ENCODE measurements around the gene PSMC2.

The PSMC2 gene

DNA sequence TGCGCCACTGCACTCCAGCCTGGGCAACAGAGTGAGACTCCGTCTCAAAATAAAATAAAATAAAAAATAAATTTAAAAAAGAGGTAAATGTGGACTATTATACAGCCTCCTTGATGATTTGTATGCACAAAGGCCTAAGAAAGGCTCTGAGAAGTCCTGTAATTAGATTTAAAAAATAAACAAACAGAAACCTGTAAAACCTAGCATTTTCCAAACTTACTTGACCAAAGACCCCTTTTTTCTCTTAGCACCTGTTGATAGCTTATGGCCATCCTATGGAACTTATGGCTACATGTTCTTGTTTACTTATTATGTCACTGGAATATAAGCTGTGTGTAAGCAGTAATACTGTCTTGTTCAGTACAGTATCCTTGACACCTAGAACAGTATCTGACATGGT lies 8.6 kb upstream of the PSMC2 start:
- Histone ChIP-seq H3K27ac (ENCODE audit: low read depth, low read length) (no peak overlapping the region), H3K36me3 (ENCODE audit: control insufficient read depth in 5 of 5, insufficient read depth in 5 of 5, low read length in 5 of 5) (peaks cover 37 to 56% (median 41%) of the 10 kb centered on the region in 5 donors), H3K27me3 (ENCODE audit: control insufficient read depth in 5 of 5, insufficient read depth in 4 of 5, low read length in 5 of 5) (no peaks in the 10 kb centered on the region)

DNA sequence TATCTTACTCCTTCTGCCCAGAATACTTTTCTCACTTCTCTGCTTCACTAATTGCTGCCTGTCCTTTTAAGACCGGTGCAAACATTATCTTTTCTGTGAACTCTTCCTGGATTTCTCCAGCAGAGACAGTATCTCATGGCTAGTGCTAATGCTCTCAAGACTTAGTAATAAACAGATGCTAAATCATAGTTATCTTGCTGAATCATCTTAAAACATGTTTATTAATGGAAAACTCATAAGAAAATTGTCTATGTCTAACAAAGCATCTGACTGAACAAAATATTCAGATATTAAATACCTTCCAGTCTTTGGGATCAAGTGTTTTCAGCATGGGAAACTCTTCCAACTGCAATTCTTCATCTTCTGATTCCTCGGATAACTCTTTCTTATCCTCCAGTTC lies 6.0 kb upstream of the PSMC2 start:
- H3K4me3 ChIP-seq (ENCODE audit: low read depth in 1 of 5, low read length in 5 of 5): no peak overlapping the region
- H3K9ac ChIP-seq (ENCODE audit: low read length in 5 of 5): no peak overlapping the region
- H3K27me3 ChIP-seq (ENCODE audit: control insufficient read depth in 5 of 5, insufficient read depth in 4 of 5, low read length in 5 of 5): no peaks in the 10 kb centered on the region
- peaks cover 29 to 44% (median 35%) of the 10 kb centered on the region in 5 donors for H3K36me3 ChIP-seq (ENCODE audit: control insufficient read depth in 5 of 5, insufficient read depth in 5 of 5, low read length in 5 of 5)
- peaks cover 2 to 19% (median 14%) of the 10 kb centered on the region in 5 donors for H3K4me1 ChIP-seq (ENCODE audit: control insufficient read depth in 5 of 5, insufficient read depth in 5 of 5, low read length in 5 of 5)
- no peaks in the 10 kb centered on the region for H3K9me3 ChIP-seq (ENCODE audit: control insufficient read depth in 5 of 5, low read length in 5 of 5)
- no peak overlapping the region for H3K27ac ChIP-seq (ENCODE audit: low read depth, low read length)

More for the DNA sequence above, 8.6 kb upstream of the PSMC2 start:
- Histone ChIP-seq H3K9ac (ENCODE audit: low read length in 5 of 5) (no peak overlapping the region), H3K4me3 (ENCODE audit: low read depth in 1 of 5, low read length in 5 of 5) (no peak overlapping the region), H3K4me1 (ENCODE audit: control insufficient read depth in 5 of 5, insufficient read depth in 5 of 5, low read length in 5 of 5) (peaks cover 0 to 9% (median 8%) of the 10 kb centered on the region in 5 donors), H3K9me3 (ENCODE audit: control insufficient read depth in 5 of 5, low read length in 5 of 5) (no peaks in the 10 kb centered on the region)

DNA sequence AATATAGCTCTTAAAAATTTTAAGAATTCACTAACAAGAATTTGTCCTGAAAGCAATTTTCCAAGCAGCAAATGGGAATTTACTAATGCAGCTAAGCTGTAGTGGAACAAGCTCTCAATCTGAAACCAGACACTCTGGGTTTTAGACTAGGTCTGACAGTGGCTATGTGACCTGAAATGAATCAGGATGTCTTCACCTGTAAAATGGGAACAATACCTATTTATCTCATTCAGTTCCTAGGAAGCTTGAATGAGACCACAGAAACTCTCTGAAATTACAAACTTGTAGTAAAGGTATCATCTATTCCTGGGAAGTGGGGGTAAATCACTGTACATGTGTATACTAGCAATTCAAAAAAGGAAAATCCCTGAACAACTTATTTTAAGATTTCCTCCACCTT lies 4.1 kb upstream of the PSMC2 start:
- Histone ChIP-seq H3K27ac (ENCODE audit: low read depth, low read length) (peak overlapping the region; percentile 76), H3K9ac (ENCODE audit: low read length in 5 of 5) (peak overlapping the region; percentile 87 to 99 (median 94)), H3K4me1 (ENCODE audit: control insufficient read depth in 5 of 5, insufficient read depth in 5 of 5, low read length in 5 of 5) (peaks cover 2 to 37% (median 26%) of the 10 kb centered on the region in 5 donors), H3K4me3 (ENCODE audit: low read depth in 1 of 5, low read length in 5 of 5) (peak overlapping the region; percentile 86 to 98 (median 95)), H3K27me3 (ENCODE audit: control insufficient read depth in 5 of 5, insufficient read depth in 4 of 5, low read length in 5 of 5) (no peaks in the 10 kb centered on the region), H3K36me3 (ENCODE audit: control insufficient read depth in 5 of 5, insufficient read depth in 5 of 5, low read length in 5 of 5) (peaks cover 14 to 30% (median 23%) of the 10 kb centered on the region in 5 donors), H3K9me3 (ENCODE audit: control insufficient read depth in 5 of 5, low read length in 5 of 5) (no peaks in the 10 kb centered on the region)

DNA sequence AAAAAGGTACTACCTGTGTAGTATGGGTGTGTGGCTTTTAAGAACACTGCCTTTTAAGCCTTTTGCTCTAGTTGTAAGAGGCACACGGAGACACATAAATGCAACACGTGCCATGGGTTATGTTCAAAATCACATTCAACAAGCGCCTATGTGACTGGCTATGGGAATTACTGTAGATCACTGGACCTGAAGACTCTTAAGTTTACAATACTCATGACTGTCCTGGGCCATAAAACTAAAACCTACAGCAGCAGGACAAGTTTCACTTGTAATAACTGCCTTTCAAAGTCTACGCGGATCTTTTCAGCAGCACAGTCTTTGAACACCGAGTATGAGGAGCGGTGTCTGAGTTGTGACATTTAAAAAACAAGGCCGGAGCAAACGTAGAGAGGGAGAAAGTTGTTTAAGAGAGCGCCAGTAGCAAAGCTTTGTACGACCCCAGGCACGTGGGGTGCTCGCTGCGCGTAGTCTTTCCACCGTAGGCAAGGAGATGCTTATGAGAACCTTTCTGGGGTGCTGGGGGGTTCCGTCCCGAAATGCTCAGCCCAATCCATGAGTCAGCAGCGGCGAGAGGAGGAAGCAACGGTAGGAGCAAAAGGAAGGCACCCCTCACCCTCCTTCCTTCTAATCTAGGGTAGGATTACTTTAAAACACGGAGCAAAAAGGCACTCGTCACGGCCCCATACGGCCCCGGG lies 3.5 kb upstream of the PSMC2 start:
- Histone ChIP-seq H3K27ac (ENCODE audit: low read depth, low read length) (peak overlapping the region; percentile 76), H3K27me3 (ENCODE audit: control insufficient read depth in 5 of 5, insufficient read depth in 4 of 5, low read length in 5 of 5) (no peaks in the 10 kb centered on the region), H3K36me3 (ENCODE audit: control insufficient read depth in 5 of 5, insufficient read depth in 5 of 5, low read length in 5 of 5) (peaks cover 14 to 28% (median 22%) of the 10 kb centered on the region in 5 donors), H3K4me1 (ENCODE audit: control insufficient read depth in 5 of 5, insufficient read depth in 5 of 5, low read length in 5 of 5) (peaks cover 5 to 42% (median 31%) of the 10 kb centered on the region in 5 donors), H3K9me3 (ENCODE audit: control insufficient read depth in 5 of 5, low read length in 5 of 5) (no peaks in the 10 kb centered on the region), H3K4me3 (ENCODE audit: low read depth in 1 of 5, low read length in 5 of 5) (peak overlapping the region; percentile 86 to 98 (median 95)), H3K9ac (ENCODE audit: low read length in 5 of 5) (peak overlapping the region; percentile 87 to 99 (median 94))

DNA sequence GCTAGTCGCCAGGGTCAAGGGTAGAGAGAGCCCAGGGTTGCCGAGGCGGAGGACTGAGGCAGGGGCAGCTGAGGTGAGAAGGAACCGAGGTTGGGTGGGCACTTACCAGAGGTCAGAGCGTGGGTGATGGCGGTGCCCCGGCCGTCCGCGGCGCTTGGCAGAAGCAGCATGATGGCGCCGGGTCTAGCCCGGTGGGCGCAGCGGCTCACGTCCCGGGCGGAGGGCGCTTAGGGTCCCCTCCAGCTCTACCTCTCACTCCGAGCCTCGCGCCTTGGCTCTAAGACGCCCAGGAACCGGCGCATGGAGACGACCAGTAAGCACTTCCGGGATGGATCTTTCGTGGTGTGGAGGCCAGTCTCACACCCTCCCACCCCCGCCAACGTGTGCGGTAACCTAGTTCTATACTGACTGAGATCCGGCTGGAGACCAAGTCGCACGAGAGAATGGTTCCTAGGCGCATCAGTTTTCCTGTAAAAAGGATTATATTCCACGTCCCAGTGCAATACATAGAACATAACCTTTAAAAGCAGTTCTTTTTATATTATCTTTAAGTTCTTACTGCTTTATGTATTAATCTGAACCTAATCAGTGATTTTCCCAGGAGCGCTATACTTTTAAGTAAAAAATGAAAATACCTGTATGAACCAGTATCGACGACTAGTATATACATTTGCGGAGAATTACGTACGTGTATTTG lies 2.8 kb upstream of the PSMC2 start, which contains the start of gene DNAJC2:
DNAJC2 (minus strand) TSS at position 315 of the 697 bp plus-strand sequence; CDS start at position 170, 145 bp downstream.
- Histone ChIP-seq H3K27ac (ENCODE audit: low read depth, low read length) (peak within 1 kb of the TSS; percentile 76), H3K4me1 (ENCODE audit: control insufficient read depth in 5 of 5, insufficient read depth in 5 of 5, low read length in 5 of 5) (peaks cover 5 to 49% (median 38%) of the 10 kb centered on the region in 5 donors), H3K4me3 (ENCODE audit: low read depth in 1 of 5, low read length in 5 of 5) (peak within 1 kb of the TSS; percentile 86 to 98 (median 95)), H3K9me3 (ENCODE audit: control insufficient read depth in 5 of 5, low read length in 5 of 5) (no peaks in the 10 kb centered on the region), H3K9ac (ENCODE audit: low read length in 5 of 5) (peak within 1 kb of the TSS; percentile 87 to 99 (median 94)), H3K36me3 (ENCODE audit: control insufficient read depth in 5 of 5, insufficient read depth in 5 of 5, low read length in 5 of 5) (peaks cover 14 to 22% (median 16%) of the 10 kb centered on the region in 5 donors), H3K27me3 (ENCODE audit: control insufficient read depth in 5 of 5, insufficient read depth in 4 of 5, low read length in 5 of 5) (no peaks in the 10 kb centered on the region)

DNA sequence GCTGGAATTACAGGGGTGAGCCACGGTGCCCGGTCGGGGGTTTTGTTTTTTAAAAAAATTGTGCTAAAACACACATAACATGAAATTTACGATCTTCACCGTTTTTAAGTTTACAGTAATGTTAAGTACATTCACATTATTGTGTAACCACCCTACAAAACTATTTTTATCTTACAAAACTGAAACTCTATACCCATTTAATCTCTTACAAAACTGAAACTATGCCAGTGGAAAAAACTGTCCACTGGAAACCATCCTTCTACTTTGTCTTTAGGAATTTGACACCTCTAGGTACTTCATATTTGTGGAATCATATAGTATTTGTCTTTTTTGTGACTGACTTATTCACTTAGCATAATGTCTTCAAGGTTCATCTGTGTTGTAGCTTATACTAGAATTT lies 1.0 kb upstream of the PSMC2 start:
- H3K4me1 ChIP-seq (ENCODE audit: control insufficient read depth in 5 of 5, insufficient read depth in 5 of 5, low read length in 5 of 5): peaks cover 5 to 55% (median 54%) of the 10 kb centered on the region in 5 donors

DNA sequence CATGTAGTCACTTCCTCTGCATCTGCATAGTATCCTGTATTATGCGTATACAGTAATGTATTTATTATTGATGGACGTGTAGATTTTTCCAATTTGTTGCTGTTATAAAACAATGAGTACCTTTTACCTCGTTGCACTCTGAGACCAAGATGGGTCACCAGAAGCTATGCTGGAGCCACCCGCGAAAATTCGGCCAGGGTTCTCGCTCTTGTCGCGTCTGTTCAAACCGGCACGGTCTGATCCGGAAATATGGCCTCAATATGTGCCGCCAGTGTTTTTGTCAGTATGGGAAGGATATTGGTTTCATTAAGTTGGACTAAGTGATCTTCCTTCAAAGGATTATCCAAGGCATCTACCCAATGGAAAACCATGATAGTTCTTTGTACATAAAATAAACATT lies 1.0 kb downstream of the PSMC2 start:
- H3K36me3 ChIP-seq (ENCODE audit: control insufficient read depth in 5 of 5, insufficient read depth in 5 of 5, low read length in 5 of 5): peaks cover 0 to 11% (median 9%) of the 10 kb centered on the region in 5 donors
- H3K27me3 ChIP-seq (ENCODE audit: control insufficient read depth in 5 of 5, insufficient read depth in 4 of 5, low read length in 5 of 5): no peaks in the 10 kb centered on the region
- H3K4me3 ChIP-seq (ENCODE audit: low read depth in 1 of 5, low read length in 5 of 5): peak overlapping the region; percentile 95 to 100 (median 99)
- no peaks in the 10 kb centered on the region for H3K9me3 ChIP-seq (ENCODE audit: control insufficient read depth in 5 of 5, low read length in 5 of 5)
- H3K4me1 ChIP-seq (ENCODE audit: control insufficient read depth in 5 of 5, insufficient read depth in 5 of 5, low read length in 5 of 5): peaks cover 5 to 52% (median 51%) of the 10 kb centered on the region in 5 donors
- peak overlapping the region; percentile 97 for H3K27ac ChIP-seq (ENCODE audit: low read depth, low read length)
- peak overlapping the region; percentile 13 to 100 (median 99) for H3K9ac ChIP-seq (ENCODE audit: low read length in 5 of 5)

More for the DNA sequence above, 1.0 kb upstream of the PSMC2 start:
- H3K27me3 ChIP-seq (ENCODE audit: control insufficient read depth in 5 of 5, insufficient read depth in 4 of 5, low read length in 5 of 5): no peaks in the 10 kb centered on the region
- H3K27ac ChIP-seq (ENCODE audit: low read depth, low read length): no peak overlapping the region
- H3K9me3 ChIP-seq (ENCODE audit: control insufficient read depth in 5 of 5, low read length in 5 of 5): no peaks in the 10 kb centered on the region
- H3K9ac ChIP-seq (ENCODE audit: low read length in 5 of 5): no peak overlapping the region
- peaks cover 4 to 6% (median 4%) of the 10 kb centered on the region in 5 donors for H3K36me3 ChIP-seq (ENCODE audit: control insufficient read depth in 5 of 5, insufficient read depth in 5 of 5, low read length in 5 of 5)
- H3K4me3 ChIP-seq (ENCODE audit: low read depth in 1 of 5, low read length in 5 of 5): no peak overlapping the region

DNA sequence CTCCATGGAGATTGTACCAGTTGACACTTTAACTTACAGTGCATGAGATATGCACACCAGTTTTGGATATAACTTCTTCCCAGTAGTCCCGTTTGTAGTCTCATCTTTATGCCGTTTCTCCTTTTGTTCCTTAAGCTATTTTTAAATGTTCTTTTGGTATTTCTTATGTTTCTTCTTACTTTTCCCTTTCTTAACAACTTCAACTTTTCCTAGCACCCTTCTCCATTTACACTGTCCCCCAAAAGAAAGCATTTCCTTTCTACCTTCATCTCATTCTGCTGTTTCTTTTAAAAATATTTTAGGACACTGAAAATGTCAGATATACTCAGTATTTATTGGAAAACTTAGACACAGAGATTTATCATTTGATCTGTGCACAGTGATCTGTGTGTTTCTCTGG lies 1.5 kb downstream of the PSMC2 start:
- Histone ChIP-seq H3K36me3 (ENCODE audit: control insufficient read depth in 5 of 5, insufficient read depth in 5 of 5, low read length in 5 of 5) (peaks cover 0 to 11% (median 9%) of the 10 kb centered on the region in 5 donors), H3K27ac (ENCODE audit: low read depth, low read length) (no peak overlapping the region), H3K4me1 (ENCODE audit: control insufficient read depth in 5 of 5, insufficient read depth in 5 of 5, low read length in 5 of 5) (peaks cover 5 to 47% (median 46%) of the 10 kb centered on the region in 5 donors), H3K4me3 (ENCODE audit: low read depth in 1 of 5, low read length in 5 of 5) (peak overlapping the region; percentile 95 to 100 (median 99)), H3K9me3 (ENCODE audit: control insufficient read depth in 5 of 5, low read length in 5 of 5) (no peaks in the 10 kb centered on the region), H3K9ac (ENCODE audit: low read length in 5 of 5) (peak overlapping the region in 4 of 5 donors; percentile 95 to 100 (median 100)), H3K27me3 (ENCODE audit: control insufficient read depth in 5 of 5, insufficient read depth in 4 of 5, low read length in 5 of 5) (no peaks in the 10 kb centered on the region)

DNA sequence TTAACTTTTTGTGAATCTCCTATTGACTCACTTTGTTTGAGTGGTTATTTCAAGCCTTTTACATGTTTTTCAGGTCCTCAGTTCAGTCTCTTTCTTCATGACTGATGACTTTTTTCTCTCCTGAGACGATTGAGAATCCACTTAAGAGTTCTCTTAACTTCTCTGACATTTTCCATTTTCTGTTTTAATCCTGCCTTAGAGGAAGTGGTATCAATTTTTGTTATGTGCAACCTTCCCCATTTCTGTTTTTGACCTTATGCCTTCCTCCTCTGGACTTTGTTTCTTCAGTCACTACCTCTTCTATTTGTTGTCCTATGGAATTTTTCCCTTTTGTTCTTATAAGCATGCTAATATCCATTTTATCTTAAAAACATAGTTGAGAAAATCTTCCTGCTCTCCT lies 2.4 kb downstream of the PSMC2 start:
- Histone ChIP-seq H3K4me1 (ENCODE audit: control insufficient read depth in 5 of 5, insufficient read depth in 5 of 5, low read length in 5 of 5) (peaks cover 3 to 46% (median 42%) of the 10 kb centered on the region in 5 donors), H3K9ac (ENCODE audit: low read length in 5 of 5) (peak overlapping the region in 3 of 5 donors; percentile 5 to 35 (median 23)), H3K4me3 (ENCODE audit: low read depth in 1 of 5, low read length in 5 of 5) (no peak overlapping the region)

DNA sequence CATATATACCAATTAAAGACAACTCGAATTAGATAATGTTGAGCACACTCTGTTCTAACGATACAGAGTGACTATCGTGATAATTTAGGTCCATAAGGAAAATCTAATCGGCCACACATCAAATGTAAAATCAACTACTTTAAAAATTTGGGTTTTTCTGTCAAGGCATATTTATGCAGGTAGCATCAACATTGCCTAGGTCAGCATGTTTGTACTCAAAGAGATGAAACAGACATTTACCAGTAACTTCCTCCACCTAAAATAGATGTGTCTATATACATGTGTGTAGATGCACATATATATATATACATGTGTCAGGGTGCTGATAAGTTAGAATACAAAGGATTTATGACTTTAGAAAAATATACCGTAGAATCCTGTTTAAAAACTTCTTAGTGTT lies 22.0 kb downstream of the PSMC2 start:
- Histone ChIP-seq H3K27me3 (ENCODE audit: control insufficient read depth in 5 of 5, insufficient read depth in 4 of 5, low read length in 5 of 5) (no peaks in the 10 kb centered on the region), H3K36me3 (ENCODE audit: control insufficient read depth in 5 of 5, insufficient read depth in 5 of 5, low read length in 5 of 5) (peaks cover 40 to 59% (median 53%) of the 10 kb centered on the region in 5 donors), H3K9me3 (ENCODE audit: control insufficient read depth in 5 of 5, low read length in 5 of 5) (no peaks in the 10 kb centered on the region), H3K4me3 (ENCODE audit: low read depth in 1 of 5, low read length in 5 of 5) (no peak overlapping the region), H3K9ac (ENCODE audit: low read length in 5 of 5) (no peak overlapping the region), H3K27ac (ENCODE audit: low read depth, low read length) (no peak overlapping the region), H3K4me1 (ENCODE audit: control insufficient read depth in 5 of 5, insufficient read depth in 5 of 5, low read length in 5 of 5) (no peaks in the 10 kb centered on the region)

More for the DNA sequence above, 2.4 kb downstream of the PSMC2 start:
- Histone ChIP-seq H3K27ac (ENCODE audit: low read depth, low read length) (no peak overlapping the region), H3K36me3 (ENCODE audit: control insufficient read depth in 5 of 5, insufficient read depth in 5 of 5, low read length in 5 of 5) (peaks cover 0 to 17% (median 11%) of the 10 kb centered on the region in 5 donors), H3K9me3 (ENCODE audit: control insufficient read depth in 5 of 5, low read length in 5 of 5) (no peaks in the 10 kb centered on the region), H3K27me3 (ENCODE audit: control insufficient read depth in 5 of 5, insufficient read depth in 4 of 5, low read length in 5 of 5) (no peaks in the 10 kb centered on the region)
